ENCODE data around the gene CDH15. TPM values are rescaled to one million over a fixed set of nuclear protein-coding genes. Genes with fewer than 3 reads are reported as not detected.

Gene CDH15
- total and polyA plus RNA-seq, 9 of the 15 experiments (the other 6 are each of a cell fraction or from before 2014, with no cell fraction given): 0.07 to 0.18 TPM; not detected in 7

DNA sequence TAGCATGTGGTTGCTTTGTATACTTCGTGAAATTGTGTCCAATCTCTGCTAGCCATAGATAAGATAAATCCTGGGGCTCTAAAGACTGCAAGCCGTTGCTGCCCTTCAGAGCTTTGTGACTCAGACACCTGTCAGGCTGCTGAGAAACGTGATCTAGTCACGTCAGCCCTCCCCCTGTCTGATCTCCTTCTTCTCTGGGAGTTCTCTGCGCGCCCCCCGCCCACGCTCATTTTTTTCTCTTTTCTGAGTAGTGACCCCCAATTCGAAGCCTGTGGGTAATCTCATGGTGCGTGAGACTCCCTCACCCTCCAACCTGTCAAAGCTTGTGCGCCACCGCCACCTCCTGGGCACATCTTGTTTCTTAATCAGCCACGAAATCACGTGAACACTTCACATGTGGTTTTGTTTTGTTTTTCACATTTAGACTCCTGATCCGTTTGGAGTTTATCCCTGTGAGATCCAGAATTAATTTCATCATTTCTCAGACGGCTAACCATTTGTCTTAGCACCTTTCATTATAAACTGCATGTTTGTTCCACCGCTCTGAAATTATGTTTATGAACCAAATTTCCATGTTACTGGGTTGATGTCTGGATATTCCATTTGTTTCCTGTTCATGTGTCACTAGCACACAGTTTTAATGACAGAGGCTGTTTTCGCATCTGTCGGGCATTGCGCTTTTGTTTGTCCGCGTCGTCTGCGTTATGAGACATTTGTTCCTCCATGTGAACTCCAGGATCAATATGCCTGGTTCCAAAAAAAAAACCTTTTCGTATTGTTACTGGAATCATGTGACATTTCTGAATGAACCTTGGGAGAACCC is 45.0 kb downstream of the CDH15 start (continued):
- TF ChIP-seq, protein P1, sequence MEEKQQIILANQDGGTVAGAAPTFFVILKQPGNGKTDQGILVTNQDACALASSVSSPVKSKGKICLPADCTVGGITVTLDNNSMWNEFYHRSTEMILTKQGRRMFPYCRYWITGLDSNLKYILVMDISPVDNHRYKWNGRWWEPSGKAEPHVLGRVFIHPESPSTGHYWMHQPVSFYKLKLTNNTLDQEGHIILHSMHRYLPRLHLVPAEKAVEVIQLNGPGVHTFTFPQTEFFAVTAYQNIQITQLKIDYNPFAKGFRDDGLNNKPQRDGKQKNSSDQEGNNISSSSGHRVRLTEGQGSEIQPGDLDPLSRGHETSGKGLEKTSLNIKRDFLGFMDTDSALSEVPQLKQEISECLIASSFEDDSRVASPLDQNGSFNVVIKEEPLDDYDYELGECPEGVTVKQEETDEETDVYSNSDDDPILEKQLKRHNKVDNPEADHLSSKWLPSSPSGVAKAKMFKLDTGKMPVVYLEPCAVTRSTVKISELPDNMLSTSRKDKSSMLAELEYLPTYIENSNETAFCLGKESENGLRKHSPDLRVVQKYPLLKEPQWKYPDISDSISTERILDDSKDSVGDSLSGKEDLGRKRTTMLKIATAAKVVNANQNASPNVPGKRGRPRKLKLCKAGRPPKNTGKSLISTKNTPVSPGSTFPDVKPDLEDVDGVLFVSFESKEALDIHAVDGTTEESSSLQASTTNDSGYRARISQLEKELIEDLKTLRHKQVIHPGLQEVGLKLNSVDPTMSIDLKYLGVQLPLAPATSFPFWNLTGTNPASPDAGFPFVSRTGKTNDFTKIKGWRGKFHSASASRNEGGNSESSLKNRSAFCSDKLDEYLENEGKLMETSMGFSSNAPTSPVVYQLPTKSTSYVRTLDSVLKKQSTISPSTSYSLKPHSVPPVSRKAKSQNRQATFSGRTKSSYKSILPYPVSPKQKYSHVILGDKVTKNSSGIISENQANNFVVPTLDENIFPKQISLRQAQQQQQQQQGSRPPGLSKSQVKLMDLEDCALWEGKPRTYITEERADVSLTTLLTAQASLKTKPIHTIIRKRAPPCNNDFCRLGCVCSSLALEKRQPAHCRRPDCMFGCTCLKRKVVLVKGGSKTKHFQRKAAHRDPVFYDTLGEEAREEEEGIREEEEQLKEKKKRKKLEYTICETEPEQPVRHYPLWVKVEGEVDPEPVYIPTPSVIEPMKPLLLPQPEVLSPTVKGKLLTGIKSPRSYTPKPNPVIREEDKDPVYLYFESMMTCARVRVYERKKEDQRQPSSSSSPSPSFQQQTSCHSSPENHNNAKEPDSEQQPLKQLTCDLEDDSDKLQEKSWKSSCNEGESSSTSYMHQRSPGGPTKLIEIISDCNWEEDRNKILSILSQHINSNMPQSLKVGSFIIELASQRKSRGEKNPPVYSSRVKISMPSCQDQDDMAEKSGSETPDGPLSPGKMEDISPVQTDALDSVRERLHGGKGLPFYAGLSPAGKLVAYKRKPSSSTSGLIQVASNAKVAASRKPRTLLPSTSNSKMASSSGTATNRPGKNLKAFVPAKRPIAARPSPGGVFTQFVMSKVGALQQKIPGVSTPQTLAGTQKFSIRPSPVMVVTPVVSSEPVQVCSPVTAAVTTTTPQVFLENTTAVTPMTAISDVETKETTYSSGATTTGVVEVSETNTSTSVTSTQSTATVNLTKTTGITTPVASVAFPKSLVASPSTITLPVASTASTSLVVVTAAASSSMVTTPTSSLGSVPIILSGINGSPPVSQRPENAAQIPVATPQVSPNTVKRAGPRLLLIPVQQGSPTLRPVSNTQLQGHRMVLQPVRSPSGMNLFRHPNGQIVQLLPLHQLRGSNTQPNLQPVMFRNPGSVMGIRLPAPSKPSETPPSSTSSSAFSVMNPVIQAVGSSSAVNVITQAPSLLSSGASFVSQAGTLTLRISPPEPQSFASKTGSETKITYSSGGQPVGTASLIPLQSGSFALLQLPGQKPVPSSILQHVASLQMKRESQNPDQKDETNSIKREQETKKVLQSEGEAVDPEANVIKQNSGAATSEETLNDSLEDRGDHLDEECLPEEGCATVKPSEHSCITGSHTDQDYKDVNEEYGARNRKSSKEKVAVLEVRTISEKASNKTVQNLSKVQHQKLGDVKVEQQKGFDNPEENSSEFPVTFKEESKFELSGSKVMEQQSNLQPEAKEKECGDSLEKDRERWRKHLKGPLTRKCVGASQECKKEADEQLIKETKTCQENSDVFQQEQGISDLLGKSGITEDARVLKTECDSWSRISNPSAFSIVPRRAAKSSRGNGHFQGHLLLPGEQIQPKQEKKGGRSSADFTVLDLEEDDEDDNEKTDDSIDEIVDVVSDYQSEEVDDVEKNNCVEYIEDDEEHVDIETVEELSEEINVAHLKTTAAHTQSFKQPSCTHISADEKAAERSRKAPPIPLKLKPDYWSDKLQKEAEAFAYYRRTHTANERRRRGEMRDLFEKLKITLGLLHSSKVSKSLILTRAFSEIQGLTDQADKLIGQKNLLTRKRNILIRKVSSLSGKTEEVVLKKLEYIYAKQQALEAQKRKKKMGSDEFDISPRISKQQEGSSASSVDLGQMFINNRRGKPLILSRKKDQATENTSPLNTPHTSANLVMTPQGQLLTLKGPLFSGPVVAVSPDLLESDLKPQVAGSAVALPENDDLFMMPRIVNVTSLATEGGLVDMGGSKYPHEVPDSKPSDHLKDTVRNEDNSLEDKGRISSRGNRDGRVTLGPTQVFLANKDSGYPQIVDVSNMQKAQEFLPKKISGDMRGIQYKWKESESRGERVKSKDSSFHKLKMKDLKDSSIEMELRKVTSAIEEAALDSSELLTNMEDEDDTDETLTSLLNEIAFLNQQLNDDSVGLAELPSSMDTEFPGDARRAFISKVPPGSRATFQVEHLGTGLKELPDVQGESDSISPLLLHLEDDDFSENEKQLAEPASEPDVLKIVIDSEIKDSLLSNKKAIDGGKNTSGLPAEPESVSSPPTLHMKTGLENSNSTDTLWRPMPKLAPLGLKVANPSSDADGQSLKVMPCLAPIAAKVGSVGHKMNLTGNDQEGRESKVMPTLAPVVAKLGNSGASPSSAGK (IDR thresholded peaks at IDR 0.05): peak; percentile 68
- TF ChIP-seq, protein P2, sequence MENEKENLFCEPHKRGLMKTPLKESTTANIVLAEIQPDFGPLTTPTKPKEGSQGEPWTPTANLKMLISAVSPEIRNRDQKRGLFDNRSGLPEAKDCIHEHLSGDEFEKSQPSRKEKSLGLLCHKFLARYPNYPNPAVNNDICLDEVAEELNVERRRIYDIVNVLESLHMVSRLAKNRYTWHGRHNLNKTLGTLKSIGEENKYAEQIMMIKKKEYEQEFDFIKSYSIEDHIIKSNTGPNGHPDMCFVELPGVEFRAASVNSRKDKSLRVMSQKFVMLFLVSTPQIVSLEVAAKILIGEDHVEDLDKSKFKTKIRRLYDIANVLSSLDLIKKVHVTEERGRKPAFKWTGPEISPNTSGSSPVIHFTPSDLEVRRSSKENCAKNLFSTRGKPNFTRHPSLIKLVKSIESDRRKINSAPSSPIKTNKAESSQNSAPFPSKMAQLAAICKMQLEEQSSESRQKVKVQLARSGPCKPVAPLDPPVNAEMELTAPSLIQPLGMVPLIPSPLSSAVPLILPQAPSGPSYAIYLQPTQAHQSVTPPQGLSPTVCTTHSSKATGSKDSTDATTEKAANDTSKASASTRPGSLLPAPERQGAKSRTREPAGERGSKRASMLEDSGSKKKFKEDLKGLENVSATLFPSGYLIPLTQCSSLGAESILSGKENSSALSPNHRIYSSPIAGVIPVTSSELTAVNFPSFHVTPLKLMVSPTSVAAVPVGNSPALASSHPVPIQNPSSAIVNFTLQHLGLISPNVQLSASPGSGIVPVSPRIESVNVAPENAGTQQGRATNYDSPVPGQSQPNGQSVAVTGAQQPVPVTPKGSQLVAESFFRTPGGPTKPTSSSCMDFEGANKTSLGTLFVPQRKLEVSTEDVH (IDR thresholded peaks at IDR 0.05; ENCODE audit: low read depth, partially characterized antibody): no peak
- TF ChIP-seq FOXJ2 (tag; IDR thresholded peaks at IDR 0.05) (peak; percentile 47; the same call in 1 of the 2 replicates), SAFB (IDR thresholded peaks at IDR 0.05; ENCODE audit: borderline replicate concordance, low read depth, low read length) (no peak), TCF7L2 (IDR thresholded peaks at IDR 0.05; ENCODE audit: low read depth, low read length) (no peak), L3MBTL2 (IDR thresholded peaks at IDR 0.05) (peak; percentile 68), PHF21A (IDR thresholded peaks at IDR 0.05; ENCODE audit: borderline replicate concordance, low read depth) (peak; percentile 69; the same call in 1 of the 2 replicates), MYC (IDR thresholded peaks at IDR 0.05; ENCODE audit: low read depth, low read length) (peak; percentile 67), MYC (CRISPR knock-in tag; IDR thresholded peaks at IDR 0.05; ENCODE audit: borderline replicate concordance, low read depth) (no peak), POU5F1 (IDR thresholded peaks at IDR 0.05; ENCODE audit: borderline replicate concordance, low read depth, low read length, partially characterized antibody) (no peak), CREM (IDR thresholded peaks at IDR 0.05; ENCODE audit: low read depth) (peak; percentile 62), NCOA2 (IDR thresholded peaks at IDR 0.05; ENCODE audit: partially characterized antibody in 2 of 2) (no peak), RAD21 (CRISPR knock-in tag; conservative IDR thresholded peaks at IDR 0.05 in 1 of 2, IDR thresholded peaks at IDR 0.05 in 1 of 2) (peak; percentile 75 to 82)

All from K562 (cell line).